ENCODE results near the gene PIEZO2. TPM values are rescaled to one million over a fixed set of nuclear protein-coding genes. Genes with fewer than 3 reads are reported as not detected.

PIEZO2 gene
- total RNA-seq, 1 experiment from 2014 or later, result 5.5 TPM

GRCh38 chr18:10913919-10914318, 235.4 kb downstream of the PIEZO2 start:
- ChIA-PET CTCF (no interaction called here), POLR2A (ENCODE audit: low non-redundant PET) (no interaction called here)
- H3K27me3 ChIP-seq (replicated peaks; ENCODE audit: insufficient read depth, low read depth, low read length, poor library complexity), result peaks cover 20% of the 10 kb centered on the region
- H3K4me3 ChIP-seq (ENCODE audit: low read depth, low read length, poor library complexity, severe bottlenecking), result no peak overlapping the region
- no TSS peak for BruUV-seq (replicated peaks)
- intact Hi-C loops (cut with micrococcal nuclease; ENCODE audit: unreplicated experiment), result no loop called here
- H3K36me3 ChIP-seq (ENCODE audit: insufficient read depth, low read length, poor library complexity, severe bottlenecking), result no peaks in the 10 kb centered on the region
- no peaks in the 10 kb centered on the region for H3K4me1 ChIP-seq (ENCODE audit: insufficient read depth, low read length, poor library complexity, severe bottlenecking)
- no peak overlapping the region for H3K27ac ChIP-seq (ENCODE audit: low read depth, low read length, poor library complexity, severe bottlenecking)
- TF ChIP-seq EZH2 (IDR thresholded peaks at IDR 0.05; ENCODE audit: borderline replicate concordance, low read depth, low read length, poor library complexity, severe bottlenecking), result no peak
- TF ChIP-seq CTCF (conservative IDR thresholded peaks at IDR 0.05; ENCODE audit: low read depth, low read length), result no peak
- DNase-seq (ENCODE audit: low spot score), result no peak
- no peaks in the 10 kb centered on the region for H3K9me3 ChIP-seq (ENCODE audit: low read depth, low read length, poor library complexity, severe bottlenecking)

- POLR2A ChIA-PET (ENCODE audit: low non-redundant PET), result no interaction called here
- intact Hi-C loops (cut with micrococcal nuclease; ENCODE audit: unreplicated experiment), result no loop called here
- Histone ChIP-seq H3K36me3 (ENCODE audit: insufficient read depth, low read length, poor library complexity, severe bottlenecking) (no peaks in the 10 kb centered on the region), H3K4me1 (ENCODE audit: insufficient read depth, low read length, poor library complexity, severe bottlenecking) (no peaks in the 10 kb centered on the region), H3K4me3 (ENCODE audit: low read depth, low read length, poor library complexity, severe bottlenecking) (no peak overlapping the region), H3K27me3 (replicated peaks; ENCODE audit: insufficient read depth, low read depth, low read length, poor library complexity) (peaks cover 15% of the 10 kb centered on the region), H3K9me3 (ENCODE audit: low read depth, low read length, poor library complexity, severe bottlenecking) (no peaks in the 10 kb centered on the region), H3K27ac (ENCODE audit: low read depth, low read length, poor library complexity, severe bottlenecking) (no peak overlapping the region)
- CTCF ChIA-PET, result no interaction called here
- TF ChIP-seq EZH2 (IDR thresholded peaks at IDR 0.05; ENCODE audit: borderline replicate concordance, low read depth, low read length, poor library complexity, severe bottlenecking), result no peak
- TF ChIP-seq CTCF (conservative IDR thresholded peaks at IDR 0.05; ENCODE audit: low read depth, low read length), result no peak
- BruUV-seq (replicated peaks), result no TSS peak
- DNase-seq (ENCODE audit: low spot score), result no peak
These were observed 236.4 kb downstream of the PIEZO2 start for GRCh38 chr18:10912790-10913545.

- no peak for DNase-seq (ENCODE audit: low spot score)
- intact Hi-C loops (cut with micrococcal nuclease; ENCODE audit: unreplicated experiment), result no loop called here
- ChIA-PET CTCF (no interaction called here), POLR2A (ENCODE audit: low non-redundant PET) (no interaction called here)
- no peaks in the 10 kb centered on the region for H3K4me1 ChIP-seq (ENCODE audit: insufficient read depth, low read length, poor library complexity, severe bottlenecking)
- no peak for TF ChIP-seq CTCF (conservative IDR thresholded peaks at IDR 0.05; ENCODE audit: low read depth, low read length)
- no peak for TF ChIP-seq EZH2 (IDR thresholded peaks at IDR 0.05; ENCODE audit: borderline replicate concordance, low read depth, low read length, poor library complexity, severe bottlenecking)
- H3K27me3 ChIP-seq (replicated peaks; ENCODE audit: insufficient read depth, low read depth, low read length, poor library complexity), result peaks cover 9% of the 10 kb centered on the region
- H3K27ac ChIP-seq (ENCODE audit: low read depth, low read length, poor library complexity, severe bottlenecking), result no peak overlapping the region
- H3K4me3 ChIP-seq (ENCODE audit: low read depth, low read length, poor library complexity, severe bottlenecking), result no peak overlapping the region
- no peaks in the 10 kb centered on the region for H3K36me3 ChIP-seq (ENCODE audit: insufficient read depth, low read length, poor library complexity, severe bottlenecking)
- no peaks in the 10 kb centered on the region for H3K9me3 ChIP-seq (ENCODE audit: low read depth, low read length, poor library complexity, severe bottlenecking)
- BruUV-seq (replicated peaks), result no TSS peak
These were observed 239.6 kb downstream of the PIEZO2 start for GRCh38 chr18:10909724-10910123.
